H9 (cell line): ENCODE measurements around the gene RABL3. TPM values are rescaled to one million over a fixed set of nuclear protein-coding genes. Genes with fewer than 3 reads are reported as not detected.
"Not testable (repeated sequence)": the region's sequence is repeated elsewhere in the genome, so short reads cannot be mapped to it uniquely, and the experiment has no call there.

ENCODE experiments used
- DNase-seq: peaks from one replicate; pipeline ENCODE4 v3.0.0-alpha.2; 2017
- H2AFZ ChIP-seq: one replicate; pipeline ENCODE4 v1.6.1; 2013; ENCODE audit warnings: mild to moderate bottlenecking, low read length, control low read depth, moderate library complexity
- H2AK5ac ChIP-seq: 2 replicates; pipeline ENCODE4 v1.6.1; 2013; ENCODE audit warnings: low read length, control low read depth, mixed read lengths; ENCODE audit not compliant: insufficient read length
- H2BK120ac ChIP-seq: one replicate; pipeline ENCODE4 v1.6.1; 2013; ENCODE audit warnings: low read depth, mild to moderate bottlenecking, low read length, control low read depth, inconsistent platforms; ENCODE audit not compliant: poor library complexity, severe bottlenecking
- H2BK12ac ChIP-seq: 2 replicates; pipeline ENCODE4 v1.6.1; 2013; ENCODE audit warnings: low read length, control low read depth, mixed read lengths, low read depth; ENCODE audit not compliant: insufficient read length
- H2BK15ac ChIP-seq: 2 replicates; pipeline ENCODE4 v1.6.1; 2013; ENCODE audit warnings: low read depth, low read length, control low read depth
- H2BK20ac ChIP-seq: one replicate; pipeline ENCODE4 v1.6.1; 2013; ENCODE audit warnings: low read depth, mild to moderate bottlenecking, low read length, control low read depth, inconsistent platforms; ENCODE audit not compliant: poor library complexity, severe bottlenecking
- H2BK5ac ChIP-seq: 2 replicates; pipeline ENCODE4 v1.6.1; 2013; ENCODE audit warnings: low read length, control low read depth, mixed read lengths; ENCODE audit not compliant: insufficient read length
- H3K14ac ChIP-seq: 2 replicates; pipeline ENCODE4 v1.6.1; 2013; ENCODE audit warnings: low read length, control low read depth; ENCODE audit not compliant: insufficient read depth
- H3K18ac ChIP-seq: 2 replicates; pipeline ENCODE4 v1.6.1; 2013; ENCODE audit warnings: low read depth, mild to moderate bottlenecking, mixed read lengths, low read length, control low read depth; ENCODE audit not compliant: insufficient read length
- H3K23ac ChIP-seq: 2 replicates; pipeline ENCODE4 v1.6.1; 2013; ENCODE audit warnings: low read length, control low read depth, mixed read lengths, low read depth; ENCODE audit not compliant: insufficient read length
- H3K23me2 ChIP-seq: 2 replicates; pipeline ENCODE4 v1.6.1; 2013; ENCODE audit warnings: low read depth, mild to moderate bottlenecking, mixed read lengths, low read length, control low read depth; ENCODE audit not compliant: insufficient read length, poor library complexity, severe bottlenecking
- H3K27ac ChIP-seq: 2 replicates; pipeline ENCODE4 v1.5.1; 2013; ENCODE audit warnings: low read length, control low read depth, mixed read lengths, low read depth; ENCODE audit not compliant: insufficient read length
- H3K27me3 ChIP-seq: 2 replicates; pipeline ENCODE4 v1.6.1; 2013; ENCODE audit warnings: low read length, control low read depth, inconsistent platforms; ENCODE audit not compliant: insufficient read depth
- H3K4ac ChIP-seq: 2 replicates; pipeline ENCODE4 v1.6.1; 2013; ENCODE audit warnings: low read depth, mild to moderate bottlenecking, control low read depth, inconsistent platforms, low read length, moderate library complexity
- H3K4me1 ChIP-seq: 2 replicates; pipeline ENCODE4 v1.6.1; 2013; ENCODE audit warnings: low read length, control low read depth, inconsistent platforms; ENCODE audit not compliant: insufficient read depth
- H3K4me2 ChIP-seq: 2 replicates; pipeline ENCODE4 v1.6.1; 2013; ENCODE audit warnings: low read length, control low read depth, mixed read lengths; ENCODE audit not compliant: insufficient read length, insufficient read depth
- H3K56ac ChIP-seq: 2 replicates; pipeline ENCODE4 v1.6.1; 2013; ENCODE audit warnings: low read depth, mild to moderate bottlenecking, mixed read lengths, low read length, control low read depth; ENCODE audit not compliant: insufficient read length
- H3K79me1 ChIP-seq: 2 replicates; pipeline ENCODE4 v1.6.1; 2013; ENCODE audit warnings: low read depth, mild to moderate bottlenecking, moderate library complexity, low read length, control low read depth, inconsistent platforms; ENCODE audit not compliant: insufficient read depth, poor library complexity, severe bottlenecking
- H3K79me2 ChIP-seq: 2 replicates; pipeline ENCODE4 v1.6.1; 2013; ENCODE audit warnings: low read length, control low read depth, inconsistent platforms; ENCODE audit not compliant: insufficient read depth
- H3K9ac ChIP-seq: 2 replicates; pipeline ENCODE4 v1.6.1; 2013; ENCODE audit warnings: low read length, control low read depth, mixed read lengths; ENCODE audit not compliant: insufficient read length; ENCODE audit errors: extremely low read depth
- H3K9me3 ChIP-seq: one replicate; pipeline ENCODE4 v1.6.1; 2013; ENCODE audit warnings: low read depth, low read length, inconsistent platforms; ENCODE audit not compliant: control insufficient read depth
- H3T11ph ChIP-seq: one replicate; pipeline ENCODE4 v1.6.1; 2013; ENCODE audit warnings: mild to moderate bottlenecking, low read length, control low read depth, inconsistent platforms
- H4K20me1 ChIP-seq: one replicate; pipeline ENCODE4 v1.6.1; 2013; ENCODE audit not compliant: control insufficient read depth, insufficient read length, insufficient read depth
- H4K5ac ChIP-seq: 2 replicates; pipeline ENCODE4 v1.6.1; 2013; ENCODE audit warnings: low read depth, mild to moderate bottlenecking, mixed read lengths, low read length, control low read depth; ENCODE audit not compliant: insufficient read length
- H4K8ac ChIP-seq: replicated peaks from 2 replicates; pipeline ENCODE4 v1.6.1; 2013; ENCODE audit warnings: low read length, control low read depth, mixed read lengths, low read depth; ENCODE audit not compliant: insufficient read length
- H4K91ac ChIP-seq: 2 replicates; pipeline ENCODE4 v1.6.1; 2013; ENCODE audit warnings: low read depth, mild to moderate bottlenecking, moderate library complexity, mixed read lengths, low read length, control low read depth; ENCODE audit not compliant: insufficient read length
- H3K27ac Mint-ChIP-seq, 3 experiments: 2 replicates in 2 of 3; 3 replicates in 1 of 3; pipeline ENCODE4 v1.8.0; 2020 to 2021; ENCODE audit warnings: mixed read lengths in 3 of 3, mild to moderate bottlenecking in 1 of 3, moderate library complexity in 1 of 3
- H3K27me3 Mint-ChIP-seq: 2 replicates; pipeline ENCODE4 v1.8.0; 2021; ENCODE audit warnings: low read depth, mild to moderate bottlenecking, moderate library complexity, mixed read lengths
- H3K36me3 Mint-ChIP-seq, 3 experiments: 2 replicates in 2 of 3; 3 replicates in 1 of 3; pipeline ENCODE4 v1.8.0; 2020 to 2021; ENCODE audit warnings: low read depth in 3 of 3, mixed read lengths in 3 of 3; ENCODE audit not compliant: insufficient read depth in 1 of 3
- H3K4me1 Mint-ChIP-seq, 2 experiments: 2 replicates each; pipeline ENCODE4 v1.8.0; 2020; ENCODE audit warnings: mixed read lengths in 2 of 2
- H3K4me3 Mint-ChIP-seq, 2 experiments: 2 replicates in 1 of 2; 3 replicates in 1 of 2; pipeline ENCODE4 v1.8.0; 2020 to 2021; ENCODE audit warnings: mild to moderate bottlenecking in 2 of 2, mixed read lengths in 2 of 2, moderate library complexity in 1 of 2
- H3K9me3 Mint-ChIP-seq, 2 experiments: 2 replicates in 1 of 2; 3 replicates in 1 of 2; pipeline ENCODE4 v1.8.0; 2020; ENCODE audit warnings: mild to moderate bottlenecking in 2 of 2, mixed read lengths in 2 of 2, moderate library complexity in 1 of 2
- WGBS: extraction: QIAGEN DNeasy Blood & Tissue Kit; methylation state at CpG from one replicate; pipeline ENCODE4 v1.1.7; 2013; ENCODE audit warnings: missing lambda C conversion rate, low lambda C conversion rate, mixed read lengths; ENCODE audit not compliant: insufficient read length; ENCODE audit errors: extremely low coverage; 5-methylcytosine and 5-hydroxymethylcytosine counted together
- total RNA-seq: library from RNA; stranded (reverse); gene quantifications from 2 replicates; pipeline ENCODE4 v1.2.1, GENCODE V29; 2021
- TF ChIP-seq, protein P1 (sequence below): fragments of 200-600 bp; sonication (generic); conservative IDR thresholded peaks from 3 replicates; pipeline ENCODE4 v1.8.0; 2021; ENCODE audit warnings: antibody characterized with exemption, mild to moderate bottlenecking

Gene RABL3
- total RNA-seq, 1 experiment from 2014 or later: 26.7 TPM

DNA sequence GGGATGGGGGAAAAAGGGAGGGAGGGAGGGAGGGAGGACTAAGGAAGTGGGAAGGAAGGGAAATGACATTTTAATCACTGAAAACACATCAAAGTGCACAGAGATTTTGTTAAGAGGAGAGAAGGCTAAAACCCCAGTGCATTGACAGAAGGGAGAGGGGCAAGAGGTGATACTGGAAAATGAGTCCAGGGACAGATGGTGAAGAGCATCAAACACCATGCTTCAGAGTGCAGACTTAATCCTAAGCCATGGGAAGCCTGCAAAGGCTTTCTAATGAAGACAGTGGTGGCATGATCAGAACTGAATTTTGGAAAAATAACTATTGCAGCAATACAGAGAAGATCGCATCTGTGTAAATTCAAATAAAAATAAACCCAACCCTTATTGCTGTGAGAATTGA lies 102.1 kb downstream of the RABL3 start:
- H3K23ac ChIP-seq: no peak overlapping the region
- H3K27me3 ChIP-seq: no peaks in the 10 kb centered on the region
- H3K4me3 Mint-ChIP-seq: no peak overlapping the region
- DNase-seq: no peak
- no peaks in the 10 kb centered on the region for H3K79me2 ChIP-seq
- H2BK5ac ChIP-seq: no peak overlapping the region
- TF ChIP-seq, protein P1, sequence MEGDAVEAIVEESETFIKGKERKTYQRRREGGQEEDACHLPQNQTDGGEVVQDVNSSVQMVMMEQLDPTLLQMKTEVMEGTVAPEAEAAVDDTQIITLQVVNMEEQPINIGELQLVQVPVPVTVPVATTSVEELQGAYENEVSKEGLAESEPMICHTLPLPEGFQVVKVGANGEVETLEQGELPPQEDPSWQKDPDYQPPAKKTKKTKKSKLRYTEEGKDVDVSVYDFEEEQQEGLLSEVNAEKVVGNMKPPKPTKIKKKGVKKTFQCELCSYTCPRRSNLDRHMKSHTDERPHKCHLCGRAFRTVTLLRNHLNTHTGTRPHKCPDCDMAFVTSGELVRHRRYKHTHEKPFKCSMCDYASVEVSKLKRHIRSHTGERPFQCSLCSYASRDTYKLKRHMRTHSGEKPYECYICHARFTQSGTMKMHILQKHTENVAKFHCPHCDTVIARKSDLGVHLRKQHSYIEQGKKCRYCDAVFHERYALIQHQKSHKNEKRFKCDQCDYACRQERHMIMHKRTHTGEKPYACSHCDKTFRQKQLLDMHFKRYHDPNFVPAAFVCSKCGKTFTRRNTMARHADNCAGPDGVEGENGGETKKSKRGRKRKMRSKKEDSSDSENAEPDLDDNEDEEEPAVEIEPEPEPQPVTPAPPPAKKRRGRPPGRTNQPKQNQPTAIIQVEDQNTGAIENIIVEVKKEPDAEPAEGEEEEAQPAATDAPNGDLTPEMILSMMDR: no peak
- H3K9me3 ChIP-seq: no peaks in the 10 kb centered on the region
- no peaks in the 10 kb centered on the region for H3K4me1 ChIP-seq
- H3K9ac ChIP-seq: no peak overlapping the region
- H2AFZ ChIP-seq: no peak overlapping the region
- H3T11ph ChIP-seq: no peak overlapping the region
- H4K91ac ChIP-seq: no peak overlapping the region
- no peak overlapping the region for H2BK15ac ChIP-seq
- H3K36me3 Mint-ChIP-seq: peaks cover 3 to 10% (median 5%) of the 10 kb centered on the region in 3 experiments; a peak in 4 of 7 replicates
- no CpG with 5 or more reads among the region's 1 CpG for WGBS
- no peak overlapping the region for H3K4me2 ChIP-seq
- H2BK12ac ChIP-seq: no peak overlapping the region
- H3K9me3 Mint-ChIP-seq: peaks cover 4 to 8% of the 10 kb centered on the region in 2 experiments; a peak in 4 of 5 replicates
- no peaks in the 10 kb centered on the region for H3K27me3 Mint-ChIP-seq
- no peaks in the 10 kb centered on the region for H3K23me2 ChIP-seq
- no peak overlapping the region for H3K4ac ChIP-seq
- peaks cover 12 to 15% of the 10 kb centered on the region in 2 experiments for H3K4me1 Mint-ChIP-seq
- no peak overlapping the region for H2BK120ac ChIP-seq
- H3K79me1 ChIP-seq: no peaks in the 10 kb centered on the region
- no peaks in the 10 kb centered on the region for H4K20me1 ChIP-seq
- no peak overlapping the region for H3K27ac ChIP-seq
- H4K8ac ChIP-seq: no peak overlapping the region
- no peak overlapping the region for H4K5ac ChIP-seq
- no peak overlapping the region for H3K18ac ChIP-seq
- H3K27ac Mint-ChIP-seq: no peak overlapping the region
- H2BK20ac ChIP-seq: no peak overlapping the region
- H2AK5ac ChIP-seq: no peak overlapping the region
- no peak overlapping the region for H3K56ac ChIP-seq
- no peak overlapping the region for H3K14ac ChIP-seq

- not testable (repeated sequence) for H2AK5ac ChIP-seq, H4K91ac ChIP-seq, H3K9me3 ChIP-seq, H3K27me3 ChIP-seq, H4K8ac ChIP-seq, H3K79me1 ChIP-seq, H3K4me3 Mint-ChIP-seq, H4K5ac ChIP-seq, H3K9ac ChIP-seq, H2AFZ ChIP-seq, H3K4me2 ChIP-seq, H3K4me1 Mint-ChIP-seq, H3K27ac Mint-ChIP-seq, H3K4ac ChIP-seq, H3T11ph ChIP-seq, DNase-seq, H3K56ac ChIP-seq, H2BK20ac ChIP-seq, H3K9me3 Mint-ChIP-seq, H3K27me3 Mint-ChIP-seq, H3K4me1 ChIP-seq, H2BK12ac ChIP-seq, H3K79me2 ChIP-seq, H2BK120ac ChIP-seq, H3K27ac ChIP-seq, H2BK15ac ChIP-seq, H3K18ac ChIP-seq, H2BK5ac ChIP-seq, H3K23ac ChIP-seq, H3K23me2 ChIP-seq, H4K20me1 ChIP-seq, H3K14ac ChIP-seq
- no CpG with 5 or more reads among the region's 4 CpGs for WGBS
- peaks cover 3 to 10% (median 5%) of the 10 kb centered on the region in 3 experiments; a peak in 4 of 7 replicates for H3K36me3 Mint-ChIP-seq
Observed at GRCh38 chr3:120638820-120639219, 103.5 kb downstream of the RABL3 start.
